Measurements from ENCODE around the gene REC8. TPM values are rescaled to one million over a fixed set of nuclear protein-coding genes. Genes with fewer than 3 reads are reported as not detected.

Gene REC8
- total and polyA plus RNA-seq, 2 experiments from 2014 or later, result 44.8 to 170 TPM

DNA sequence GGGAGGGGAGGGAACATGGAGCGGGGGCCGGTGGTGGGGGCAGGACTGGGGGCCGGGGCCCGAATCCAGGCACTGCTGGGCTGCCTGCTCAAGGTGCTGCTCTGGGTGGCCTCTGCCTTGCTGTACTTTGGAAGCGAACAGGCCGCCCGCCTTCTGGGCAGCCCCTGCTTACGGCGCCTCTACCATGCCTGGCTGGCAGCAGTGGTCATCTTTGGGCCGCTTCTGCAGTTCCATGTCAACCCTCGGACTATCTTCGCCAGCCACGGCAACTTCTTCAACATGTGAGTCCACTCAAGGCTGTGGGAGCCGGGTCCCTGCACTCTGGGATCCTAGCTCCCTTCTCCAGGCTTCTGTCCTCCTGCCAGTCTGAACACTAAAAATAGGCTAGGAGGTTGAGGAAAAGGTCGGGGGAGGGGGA, 40.3 kb upstream of the REC8 start:
- 89% methylated on average over 9 of the region's 15 CpGs for WGBS (ENCODE audit: low lambda C conversion rate, missing lambda C conversion rate)
- H2AFZ ChIP-seq, result no peak overlapping the region
- no peaks in the 10 kb centered on the region for H3K9me3 ChIP-seq (ENCODE audit: low read depth)
- no peaks in the 10 kb centered on the region for H3K36me3 ChIP-seq (replicated peaks; ENCODE audit: insufficient read depth, low read depth)
- H3K27ac ChIP-seq, result no peak overlapping the region
- H4K20me1 ChIP-seq (ENCODE audit: insufficient read depth, poor library complexity, severe bottlenecking), result no peaks in the 10 kb centered on the region
- H3K4me3 ChIP-seq, result no peak overlapping the region
- no peaks in the 10 kb centered on the region for H3K9me2 ChIP-seq (replicated peaks; ENCODE audit: insufficient read depth)
- peaks cover 5% of the 10 kb centered on the region for H3K79me2 ChIP-seq
- H3K27me3 ChIP-seq, result no peaks in the 10 kb centered on the region
- H3K4me2 ChIP-seq, result no peak overlapping the region
- no peak for TF ChIP-seq EZH2 (IDR thresholded peaks at IDR 0.05; ENCODE audit: borderline replicate concordance)
- TF ChIP-seq, protein P1, sequence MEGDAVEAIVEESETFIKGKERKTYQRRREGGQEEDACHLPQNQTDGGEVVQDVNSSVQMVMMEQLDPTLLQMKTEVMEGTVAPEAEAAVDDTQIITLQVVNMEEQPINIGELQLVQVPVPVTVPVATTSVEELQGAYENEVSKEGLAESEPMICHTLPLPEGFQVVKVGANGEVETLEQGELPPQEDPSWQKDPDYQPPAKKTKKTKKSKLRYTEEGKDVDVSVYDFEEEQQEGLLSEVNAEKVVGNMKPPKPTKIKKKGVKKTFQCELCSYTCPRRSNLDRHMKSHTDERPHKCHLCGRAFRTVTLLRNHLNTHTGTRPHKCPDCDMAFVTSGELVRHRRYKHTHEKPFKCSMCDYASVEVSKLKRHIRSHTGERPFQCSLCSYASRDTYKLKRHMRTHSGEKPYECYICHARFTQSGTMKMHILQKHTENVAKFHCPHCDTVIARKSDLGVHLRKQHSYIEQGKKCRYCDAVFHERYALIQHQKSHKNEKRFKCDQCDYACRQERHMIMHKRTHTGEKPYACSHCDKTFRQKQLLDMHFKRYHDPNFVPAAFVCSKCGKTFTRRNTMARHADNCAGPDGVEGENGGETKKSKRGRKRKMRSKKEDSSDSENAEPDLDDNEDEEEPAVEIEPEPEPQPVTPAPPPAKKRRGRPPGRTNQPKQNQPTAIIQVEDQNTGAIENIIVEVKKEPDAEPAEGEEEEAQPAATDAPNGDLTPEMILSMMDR (IDR thresholded peaks at IDR 0.05; ENCODE audit: poor library complexity), result no peak
- TF ChIP-seq EZH2phosphoT487 (IDR thresholded peaks at IDR 0.05; ENCODE audit: low read depth, severe bottlenecking, unreplicated experiment), result no peak
- H3K4me1 ChIP-seq (ENCODE audit: insufficient read depth), result peaks cover under 1% of the 10 kb centered on the region
- no peak for DNase-seq (ENCODE audit: low spot score)

DNA sequence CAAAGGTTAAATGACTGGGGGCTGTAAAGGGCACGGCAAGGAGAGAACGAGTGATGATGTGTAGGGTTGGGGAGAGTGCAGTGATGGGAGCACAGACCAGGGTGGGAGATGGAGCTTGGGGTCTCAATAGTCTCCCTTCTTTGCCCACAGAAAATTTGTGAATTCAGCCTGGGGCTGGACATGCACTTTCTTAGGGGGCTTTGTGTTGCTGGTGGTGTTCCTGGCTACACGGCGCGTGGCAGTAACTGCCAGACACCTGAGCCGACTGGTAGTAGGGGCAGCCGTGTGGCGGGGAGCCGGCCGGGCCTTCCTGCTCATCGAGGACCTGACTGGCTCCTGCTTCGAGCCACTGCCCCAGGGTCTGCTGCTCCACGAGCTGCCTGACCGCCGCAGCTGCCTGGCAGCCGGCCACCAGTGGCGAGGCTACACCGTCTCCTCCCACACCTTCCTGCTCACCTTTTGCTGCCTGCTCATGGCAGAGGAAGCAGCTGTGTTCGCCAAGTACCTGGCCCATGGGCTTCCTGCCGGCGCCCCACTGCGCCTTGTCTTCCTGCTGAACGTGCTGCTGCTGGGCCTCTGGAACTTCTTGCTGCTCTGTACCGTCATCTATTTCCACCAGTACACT, 39.7 kb upstream of the REC8 start:
- Histone ChIP-seq H3K9me3 (ENCODE audit: low read depth) (no peaks in the 10 kb centered on the region), H3K4me3 (no peak overlapping the region), H4K20me1 (ENCODE audit: insufficient read depth, poor library complexity, severe bottlenecking) (no peaks in the 10 kb centered on the region), H3K4me2 (no peak overlapping the region), H3K9me2 (replicated peaks; ENCODE audit: insufficient read depth) (no peaks in the 10 kb centered on the region), H3K4me1 (ENCODE audit: insufficient read depth) (peaks cover 6% of the 10 kb centered on the region), H3K27ac (no peak overlapping the region), H3K36me3 (replicated peaks; ENCODE audit: insufficient read depth, low read depth) (no peaks in the 10 kb centered on the region), H3K79me2 (peaks cover 12% of the 10 kb centered on the region), H2AFZ (no peak overlapping the region), H3K27me3 (no peaks in the 10 kb centered on the region)
- TF ChIP-seq, protein P1 (IDR thresholded peaks at IDR 0.05; ENCODE audit: poor library complexity), result no peak
- TF ChIP-seq EZH2phosphoT487 (IDR thresholded peaks at IDR 0.05; ENCODE audit: low read depth, severe bottlenecking, unreplicated experiment) (no peak), EZH2 (IDR thresholded peaks at IDR 0.05; ENCODE audit: borderline replicate concordance) (no peak)
- DNase-seq (ENCODE audit: low spot score), result no peak
- 88% methylated on average over 20 of the region's 24 CpGs for WGBS (ENCODE audit: low lambda C conversion rate, missing lambda C conversion rate)

DNA sequence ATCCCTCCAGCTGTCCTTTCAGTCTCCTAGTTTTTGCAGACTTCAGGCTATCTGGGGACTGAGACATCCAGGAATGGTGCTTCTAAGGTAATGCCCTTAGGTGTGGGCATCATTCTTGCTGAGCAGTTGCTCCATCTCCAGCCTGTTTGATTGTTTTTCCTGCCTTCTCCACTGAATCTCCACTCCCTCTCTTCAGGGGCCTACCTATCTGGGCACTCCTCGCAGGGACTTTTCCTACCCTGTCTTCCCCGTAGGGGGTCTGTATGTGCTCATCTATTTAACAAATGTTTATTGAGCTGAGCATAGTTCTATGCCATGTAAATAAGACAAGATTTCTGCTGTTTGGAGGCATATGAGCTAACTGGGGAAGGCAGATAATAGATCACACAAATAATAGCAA, 38.9 kb upstream of the REC8 start:
- Histone ChIP-seq H4K20me1 (ENCODE audit: insufficient read depth, poor library complexity, severe bottlenecking) (no peaks in the 10 kb centered on the region), H2AFZ (no peak overlapping the region), H3K9me3 (ENCODE audit: low read depth) (no peaks in the 10 kb centered on the region), H3K27ac (no peak overlapping the region), H3K79me2 (peaks cover 20% of the 10 kb centered on the region), H3K36me3 (replicated peaks; ENCODE audit: insufficient read depth, low read depth) (no peaks in the 10 kb centered on the region), H3K27me3 (no peaks in the 10 kb centered on the region), H3K4me2 (no peak overlapping the region), H3K4me1 (ENCODE audit: insufficient read depth) (peaks cover 7% of the 10 kb centered on the region), H3K4me3 (no peak overlapping the region), H3K9me2 (replicated peaks; ENCODE audit: insufficient read depth) (no peaks in the 10 kb centered on the region)
- 100% methylated on average over 2 of the region's 2 CpGs for WGBS (ENCODE audit: low lambda C conversion rate, missing lambda C conversion rate)
- DNase-seq (ENCODE audit: low spot score), result no peak
- TF ChIP-seq EZH2phosphoT487 (IDR thresholded peaks at IDR 0.05; ENCODE audit: low read depth, severe bottlenecking, unreplicated experiment) (no peak), EZH2 (IDR thresholded peaks at IDR 0.05; ENCODE audit: borderline replicate concordance) (no peak)
- TF ChIP-seq, protein P1 (IDR thresholded peaks at IDR 0.05; ENCODE audit: poor library complexity), result no peak

Measured in hepatocyte (in vitro differentiated cells).